Astrocyte (in vitro differentiated cells and primary cell): ENCODE measurements around the gene CSF1R. TPM values are rescaled to one million over a fixed set of nuclear protein-coding genes. Genes with fewer than 3 reads are reported as not detected.

Source experiments
- DNase-seq: peaks from one replicate; pipeline ENCODE4 v3.0.0-alpha.2; 2010; ENCODE audit warnings: low read depth
- FAIRE-seq: peaks from 2 replicates; lab custom pipeline; 2011; peaks lifted over from hg19 to GRCh38; lab: Jason Lieb, UNC
- H2AFZ ChIP-seq: 2 replicates; pipeline ENCODE4 v1.6.0; 2012; ENCODE audit warnings: low read depth, low read length, inconsistent platforms
- H3K27ac ChIP-seq: 2 replicates; pipeline ENCODE4 v1.5.1; 2011; ENCODE audit warnings: low read depth, low read length, inconsistent platforms
- H3K27me3 ChIP-seq: 2 replicates; pipeline ENCODE4 v1.6.0; 2011; ENCODE audit warnings: low read length, inconsistent platforms; ENCODE audit not compliant: insufficient read depth
- H3K36me3 ChIP-seq: 2 replicates; pipeline ENCODE4 v1.5.1; 2011; ENCODE audit warnings: low read length, inconsistent platforms; ENCODE audit not compliant: insufficient read depth
- H3K4me1 ChIP-seq: 2 replicates; pipeline ENCODE4 v1.5.1; 2011; ENCODE audit warnings: low read length, inconsistent platforms; ENCODE audit not compliant: insufficient read depth
- H3K4me2 ChIP-seq: 2 replicates; pipeline ENCODE4 v1.6.0; 2012; ENCODE audit warnings: low read length, inconsistent platforms
- H3K4me3 ChIP-seq: 2 replicates; pipeline ENCODE4 v1.5.1; 2011; ENCODE audit warnings: low read depth, mild to moderate bottlenecking, low read length, inconsistent platforms; ENCODE audit not compliant: insufficient read depth
- H3K79me2 ChIP-seq: 2 replicates; pipeline ENCODE4 v1.6.0; 2012; ENCODE audit warnings: mild to moderate bottlenecking, low read length, inconsistent platforms; ENCODE audit not compliant: insufficient read depth
- H3K9ac ChIP-seq: 2 replicates; pipeline ENCODE4 v1.6.0; 2012; ENCODE audit warnings: mild to moderate bottlenecking, low read length, inconsistent platforms
- H3K9me3 ChIP-seq: 2 replicates; pipeline ENCODE4 v1.5.1; 2012; ENCODE audit warnings: low read depth, mild to moderate bottlenecking, low read length, inconsistent platforms; ENCODE audit not compliant: insufficient read depth
- H4K20me1 ChIP-seq: 2 replicates; pipeline ENCODE4 v1.6.0; 2012; ENCODE audit warnings: low read length, inconsistent platforms; ENCODE audit not compliant: insufficient read depth
- H3K27ac Mint-ChIP-seq: one replicate; pipeline ENCODE4 v1.8.0; 2021; ENCODE audit warnings: mild to moderate bottlenecking, mixed read lengths; ENCODE audit not compliant: unreplicated experiment
- H3K27me3 Mint-ChIP-seq: one replicate; pipeline ENCODE4 v1.8.0; 2021; ENCODE audit warnings: low read depth, mixed read lengths; ENCODE audit not compliant: unreplicated experiment
- H3K36me3 Mint-ChIP-seq: one replicate; pipeline ENCODE4 v1.8.0; 2021; ENCODE audit warnings: low read depth, mixed read lengths; ENCODE audit not compliant: unreplicated experiment
- H3K4me1 Mint-ChIP-seq: one replicate; pipeline ENCODE4 v1.8.0; 2021; ENCODE audit warnings: low read depth, mixed read lengths; ENCODE audit not compliant: unreplicated experiment
- H3K4me3 Mint-ChIP-seq: one replicate; pipeline ENCODE4 v1.8.0; 2021; ENCODE audit warnings: mild to moderate bottlenecking, moderate library complexity, mixed read lengths; ENCODE audit not compliant: unreplicated experiment
- H3K9me3 Mint-ChIP-seq: one replicate; pipeline ENCODE4 v1.8.0; 2021; ENCODE audit warnings: mild to moderate bottlenecking, mixed read lengths; ENCODE audit not compliant: unreplicated experiment
- CTCF ChIP-seq: IDR thresholded peaks from 2 replicates; pipeline ENCODE4 v1.5.1; 2011; ENCODE audit warnings: low read depth, mild to moderate bottlenecking, inconsistent platforms, low read length, moderate library complexity; ENCODE audit not compliant: insufficient read depth
- EZH2 ChIP-seq: IDR thresholded peaks from 2 replicates; pipeline ENCODE4 v1.6.1; 2012; ENCODE audit warnings: mild to moderate bottlenecking, low read length, inconsistent platforms; ENCODE audit not compliant: insufficient read depth
- total RNA-seq: library from RNA; stranded (reverse); gene quantifications from 2 replicates; pipeline ENCODE4 v1.2.1, GENCODE V29; 2021

The CSF1R gene
- total RNA-seq, 1 donor from 2014 or later = 1.4 TPM

GRCh38 chr5:150073677-150074076 lies 12.7 kb downstream of the CSF1R start:
- peaks cover 8% of the 10 kb centered on the region for H3K9me3 Mint-ChIP-seq
- FAIRE-seq = no peak
- Histone ChIP-seq H3K79me2 (no peaks in the 10 kb centered on the region), H3K4me3 (no peak overlapping the region), H3K9me3 (peaks cover 8% of the 10 kb centered on the region), H3K9ac (no peak overlapping the region), H4K20me1 (no peaks in the 10 kb centered on the region), H2AFZ (no peak overlapping the region), H3K27ac (no peak overlapping the region), H3K4me1 (no peaks in the 10 kb centered on the region), H3K4me2 (no peak overlapping the region), H3K27me3 (no peaks in the 10 kb centered on the region), H3K36me3 (no peaks in the 10 kb centered on the region)
- peaks cover 2% of the 10 kb centered on the region for H3K4me1 Mint-ChIP-seq
- TF ChIP-seq EZH2 = no peak
- TF ChIP-seq CTCF = no peak
- no peak for DNase-seq
- peaks cover 17% of the 10 kb centered on the region for H3K27me3 Mint-ChIP-seq
- peaks cover 6% of the 10 kb centered on the region for H3K36me3 Mint-ChIP-seq
- no peak overlapping the region for H3K27ac Mint-ChIP-seq
- H3K4me3 Mint-ChIP-seq = no peak overlapping the region

- peaks cover 5% of the 10 kb centered on the region for H3K9me3 Mint-ChIP-seq
- H3K27ac Mint-ChIP-seq = no peak overlapping the region
- H3K9me3 ChIP-seq = peaks cover 8% of the 10 kb centered on the region
- TF ChIP-seq EZH2 = no peak
- no peak for TF ChIP-seq CTCF
- no peak overlapping the region for H3K9ac ChIP-seq
- peaks cover 13% of the 10 kb centered on the region for H3K27me3 Mint-ChIP-seq
- no peak overlapping the region for H3K4me3 ChIP-seq
- H3K4me1 Mint-ChIP-seq = peaks cover 4% of the 10 kb centered on the region
- DNase-seq = no peak
- no peak overlapping the region for H2AFZ ChIP-seq
- H4K20me1 ChIP-seq = no peaks in the 10 kb centered on the region
- no peak overlapping the region for H3K4me3 Mint-ChIP-seq
- no peaks in the 10 kb centered on the region for H3K27me3 ChIP-seq
- H3K27ac ChIP-seq = no peak overlapping the region
- H3K36me3 Mint-ChIP-seq = peaks cover 2% of the 10 kb centered on the region
- no peak for FAIRE-seq
- H3K4me1 ChIP-seq = peaks cover 5% of the 10 kb centered on the region
- no peaks in the 10 kb centered on the region for H3K79me2 ChIP-seq
- H3K4me2 ChIP-seq = no peak overlapping the region
- no peaks in the 10 kb centered on the region for H3K36me3 ChIP-seq
These were observed 13.2 kb downstream of the CSF1R start for GRCh38 chr5:150073086-150073625.

GRCh38 chr5:150070821-150071220 lies 15.5 kb downstream of the CSF1R start:
- FAIRE-seq = no peak
- no peak overlapping the region for H3K27ac ChIP-seq
- no peaks in the 10 kb centered on the region for H4K20me1 ChIP-seq
- H3K4me3 ChIP-seq = no peak overlapping the region
- peaks cover 5% of the 10 kb centered on the region for H3K9me3 Mint-ChIP-seq
- peaks cover 8% of the 10 kb centered on the region for H3K9me3 ChIP-seq
- H3K27me3 ChIP-seq = no peaks in the 10 kb centered on the region
- H3K4me3 Mint-ChIP-seq = no peak overlapping the region
- no peak overlapping the region for H3K27ac Mint-ChIP-seq
- no peaks in the 10 kb centered on the region for H3K36me3 Mint-ChIP-seq
- no peaks in the 10 kb centered on the region for H3K36me3 ChIP-seq
- peaks cover 28% of the 10 kb centered on the region for H3K4me1 ChIP-seq
- no peaks in the 10 kb centered on the region for H3K79me2 ChIP-seq
- H3K4me2 ChIP-seq = no peak overlapping the region
- H3K27me3 Mint-ChIP-seq = peaks cover 5% of the 10 kb centered on the region
- TF ChIP-seq CTCF (no peak), EZH2 (no peak)
- H3K9ac ChIP-seq = no peak overlapping the region
- H3K4me1 Mint-ChIP-seq = peaks cover 23% of the 10 kb centered on the region
- no peak for DNase-seq
- no peak overlapping the region for H2AFZ ChIP-seq
